ENCODE measurements around the gene EFHC1. TPM values are rescaled to one million over a fixed set of nuclear protein-coding genes. Genes with fewer than 3 reads are reported as not detected.

EFHC1 gene
- total RNA-seq, 1 experiment from 2014 or later, result 12.4 TPM

- RAD21 ChIA-PET (ENCODE audit: low non-redundant PET in 1 of 2, low total read pairs in 2 of 2, uncharacterized antibody in 2 of 2, unreplicated experiment in 2 of 2), result no interaction called here
- Histone ChIP-seq H3K9me3 (ENCODE audit: control insufficient read depth in 1 of 2, insufficient read depth in 1 of 2, low read depth in 1 of 2, low read length in 2 of 2) (no peaks in the 10 kb centered on the region), H3K79me2 (ENCODE audit: insufficient read depth, low read length) (peaks cover 34% of the 10 kb centered on the region), H3K4me2 (ENCODE audit: low read length) (no peak overlapping the region), H3K4me1 (ENCODE audit: control insufficient read depth in 1 of 2, insufficient read depth in 2 of 2, low read length in 2 of 2) (peaks cover 14 to 25% of the 10 kb centered on the region in 2 experiments; a peak in 3 of 4 replicates), H3K27ac (ENCODE audit: low read depth, low read length) (no peak overlapping the region), H3K9me2 (ENCODE audit: insufficient read depth) (no peaks in the 10 kb centered on the region), H3K36me3 (ENCODE audit: control insufficient read depth in 1 of 2, insufficient read depth in 2 of 2, low read length in 2 of 2) (no peaks in the 10 kb centered on the region), H2AFZ (ENCODE audit: low read depth, low read length, poor library complexity, severe bottlenecking) (no peak overlapping the region), H3K4me3 (replicated peaks in 1 of 2; ENCODE audit: low read depth in 1 of 2, low read length in 2 of 2) (no peak overlapping the region), H3K9ac (ENCODE audit: low read length) (no peak overlapping the region), H3K27me3 (ENCODE audit: insufficient read depth, low read length) (no peaks in the 10 kb centered on the region), H4K20me1 (ENCODE audit: insufficient read depth) (no peaks in the 10 kb centered on the region)
- DNase-seq (ENCODE audit: low read depth, low spot score) (no peak), ATAC-seq (no peak)
- TF ChIP-seq EZH2phosphoT487 (IDR thresholded peaks at IDR 0.05; ENCODE audit: borderline replicate concordance) (no peak), JUND (IDR thresholded peaks at IDR 0.05) (no peak), SRF (IDR thresholded peaks at IDR 0.05; ENCODE audit: low read depth) (no peak), SIN3A (IDR thresholded peaks at IDR 0.05; ENCODE audit: low read depth) (no peak), MAX (IDR thresholded peaks at IDR 0.05) (no peak), CBX3 (IDR thresholded peaks at IDR 0.05; ENCODE audit: low read depth) (no peak), SP1 (IDR thresholded peaks at IDR 0.05; ENCODE audit: low read depth) (no peak), FOSL1 (IDR thresholded peaks at IDR 0.05; ENCODE audit: low read depth) (no peak)
- CTCF ChIA-PET, result no interaction called here
- no TSS peak for BruUV-seq (replicated peaks)
- POLR2A ChIA-PET, result no interaction called here
- intact Hi-C loops (cut with micrococcal nuclease), result no loop called here
Measured at GRCh38 chr6:52555518-52556233, 135.5 kb downstream of the EFHC1 start.

- TF ChIP-seq, protein P1, sequence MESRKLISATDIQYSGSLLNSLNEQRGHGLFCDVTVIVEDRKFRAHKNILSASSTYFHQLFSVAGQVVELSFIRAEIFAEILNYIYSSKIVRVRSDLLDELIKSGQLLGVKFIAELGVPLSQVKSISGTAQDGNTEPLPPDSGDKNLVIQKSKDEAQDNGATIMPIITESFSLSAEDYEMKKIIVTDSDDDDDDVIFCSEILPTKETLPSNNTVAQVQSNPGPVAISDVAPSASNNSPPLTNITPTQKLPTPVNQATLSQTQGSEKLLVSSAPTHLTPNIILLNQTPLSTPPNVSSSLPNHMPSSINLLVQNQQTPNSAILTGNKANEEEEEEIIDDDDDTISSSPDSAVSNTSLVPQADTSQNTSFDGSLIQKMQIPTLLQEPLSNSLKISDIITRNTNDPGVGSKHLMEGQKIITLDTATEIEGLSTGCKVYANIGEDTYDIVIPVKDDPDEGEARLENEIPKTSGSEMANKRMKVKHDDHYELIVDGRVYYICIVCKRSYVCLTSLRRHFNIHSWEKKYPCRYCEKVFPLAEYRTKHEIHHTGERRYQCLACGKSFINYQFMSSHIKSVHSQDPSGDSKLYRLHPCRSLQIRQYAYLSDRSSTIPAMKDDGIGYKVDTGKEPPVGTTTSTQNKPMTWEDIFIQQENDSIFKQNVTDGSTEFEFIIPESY (IDR thresholded peaks at IDR 0.05; ENCODE audit: extremely low read depth, insufficient replicate concordance, low read length), result no peak
- TF ChIP-seq ZFX (IDR thresholded peaks at IDR 0.05), result no peak
- TF ChIP-seq FOSL1 (IDR thresholded peaks at IDR 0.05; ENCODE audit: low read depth), result no peak
- TF ChIP-seq EGR1 (IDR thresholded peaks at IDR 0.05; ENCODE audit: low read depth), result no peak
- TF ChIP-seq EZH2phosphoT487 (IDR thresholded peaks at IDR 0.05; ENCODE audit: borderline replicate concordance), result no peak
- no peak for TF ChIP-seq RAD21 (IDR thresholded peaks at IDR 0.05; ENCODE audit: low read depth)
- TF ChIP-seq MAX (IDR thresholded peaks at IDR 0.05), result no peak
- no peak for TF ChIP-seq ELF1 (IDR thresholded peaks at IDR 0.05; ENCODE audit: borderline replicate concordance, low read depth)
- no peak for TF ChIP-seq POLR2A (IDR thresholded peaks at IDR 0.05; ENCODE audit: borderline replicate concordance, extremely low read depth, insufficient read depth, insufficient read length)
- peaks cover 49% of the 10 kb centered on the region for H3K79me2 ChIP-seq (ENCODE audit: insufficient read depth, low read length)
- H2AFZ ChIP-seq (ENCODE audit: low read depth, low read length, poor library complexity, severe bottlenecking), result no peak overlapping the region
- ChIA-PET CTCF (no interaction called here), RAD21 (ENCODE audit: low non-redundant PET in 1 of 2, low total read pairs in 2 of 2, uncharacterized antibody in 2 of 2, unreplicated experiment in 2 of 2) (no interaction called here), POLR2A (no interaction called here)
- BruUV-seq (replicated peaks), result no TSS peak
- H4K20me1 ChIP-seq (ENCODE audit: insufficient read depth), result no peaks in the 10 kb centered on the region
- H3K9ac ChIP-seq (ENCODE audit: low read length), result no peak overlapping the region
- H3K36me3 ChIP-seq (ENCODE audit: control insufficient read depth in 1 of 2, insufficient read depth in 2 of 2, low read length in 2 of 2), result no peaks in the 10 kb centered on the region
- H3K4me3 ChIP-seq (replicated peaks in 1 of 2; ENCODE audit: low read depth in 1 of 2, low read length in 2 of 2), result no peak overlapping the region
- H3K27me3 ChIP-seq (ENCODE audit: insufficient read depth, low read length), result no peaks in the 10 kb centered on the region
- peaks cover 0 to 12% of the 10 kb centered on the region in 2 experiments; a peak in 1 of 4 replicates for H3K4me1 ChIP-seq (ENCODE audit: control insufficient read depth in 1 of 2, insufficient read depth in 2 of 2, low read length in 2 of 2)
- no peaks in the 10 kb centered on the region for H3K9me2 ChIP-seq (ENCODE audit: insufficient read depth)
- H3K27ac ChIP-seq (ENCODE audit: low read depth, low read length), result no peak overlapping the region
- intact Hi-C loops (cut with micrococcal nuclease), result no loop called here
- H3K9me3 ChIP-seq (ENCODE audit: control insufficient read depth in 1 of 2, insufficient read depth in 1 of 2, low read depth in 1 of 2, low read length in 2 of 2), result no peaks in the 10 kb centered on the region
- ATAC-seq (no peak), DNase-seq (ENCODE audit: low read depth, low spot score) (no peak)
- no peak overlapping the region for H3K4me2 ChIP-seq (ENCODE audit: low read length)
Measured at GRCh38 chr6:52557389-52558265, 137.5 kb downstream of the EFHC1 start.

Data from HCT116 (cell line).